ENCODE data around the gene ATF1.
"Not testable (repeated sequence)": the region's sequence is repeated elsewhere in the genome, so short reads cannot be mapped to it uniquely, and the experiment has no call there.

Gene ATF1

GRCh38 chr12:50855218-50855617 is 91.3 kb downstream of the ATF1 start:
- not testable (repeated sequence) for H3K4me1 Mint-ChIP-seq, H3K9me3 Mint-ChIP-seq, H3K27ac Mint-ChIP-seq, H3K27me3 Mint-ChIP-seq, H3K4me3 Mint-ChIP-seq, H3K36me3 Mint-ChIP-seq

DNA sequence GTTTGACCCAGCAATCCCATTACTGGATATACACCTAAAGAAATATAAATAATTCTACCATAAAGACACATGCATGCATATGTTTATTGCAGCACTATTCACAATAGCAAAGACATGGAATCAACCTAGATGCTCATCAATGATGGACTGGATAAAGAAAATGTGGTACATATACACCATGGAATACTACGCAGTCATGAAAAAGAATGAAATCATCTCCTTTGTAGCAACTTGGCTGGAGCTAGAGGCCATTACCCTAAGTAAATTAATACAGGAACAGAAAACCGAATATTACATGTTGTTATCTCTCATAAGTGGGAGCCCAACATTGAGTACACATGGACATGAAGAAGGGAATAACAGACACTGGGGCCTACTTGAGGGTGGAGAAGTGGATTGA is 91.8 kb downstream of the ATF1 start:
- not testable (repeated sequence) for H3K27ac Mint-ChIP-seq, H3K4me3 Mint-ChIP-seq, H3K36me3 Mint-ChIP-seq, H3K27me3 Mint-ChIP-seq, H3K9me3 Mint-ChIP-seq, H3K4me1 Mint-ChIP-seq

DNA sequence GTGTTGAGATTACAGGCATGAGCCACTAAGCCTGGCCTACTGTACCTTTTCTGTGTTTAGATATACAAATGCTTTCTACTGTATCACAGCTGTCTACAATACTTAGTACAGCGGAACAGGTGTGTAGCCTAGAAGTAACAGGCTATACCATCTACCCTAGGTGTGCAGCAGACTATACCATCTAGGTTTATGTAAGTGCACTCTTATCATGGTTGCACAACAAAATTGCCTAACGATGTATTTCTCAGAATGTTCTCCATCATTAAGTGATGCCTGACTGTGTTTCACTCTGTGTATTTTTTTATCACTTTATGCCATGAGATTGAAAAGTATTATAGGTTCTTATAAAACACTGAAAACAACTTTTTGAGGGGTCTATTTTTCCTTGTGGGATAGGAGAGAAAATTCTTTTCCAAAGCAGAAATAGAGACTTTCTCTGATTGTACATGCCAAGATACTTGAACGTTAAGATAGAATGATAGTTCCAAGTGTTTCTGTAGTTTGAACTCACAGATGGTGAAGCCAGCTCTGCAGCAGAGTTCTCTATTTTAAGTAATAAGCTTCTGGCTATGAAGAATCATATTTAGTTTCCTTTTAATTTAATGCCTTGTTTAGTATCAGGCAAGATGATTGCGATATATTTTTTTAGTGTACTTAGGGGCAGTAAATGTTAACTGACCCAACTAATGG is 95.9 kb downstream of the ATF1 start:
- H3K27ac Mint-ChIP-seq, result no peak overlapping the region
- no peaks in the 10 kb centered on the region for H3K9me3 Mint-ChIP-seq
- H3K4me3 Mint-ChIP-seq, result no peak overlapping the region
- H3K36me3 Mint-ChIP-seq, result no peaks in the 10 kb centered on the region
- no peaks in the 10 kb centered on the region for H3K4me1 Mint-ChIP-seq
- H3K27me3 Mint-ChIP-seq, result no peaks in the 10 kb centered on the region

DNA sequence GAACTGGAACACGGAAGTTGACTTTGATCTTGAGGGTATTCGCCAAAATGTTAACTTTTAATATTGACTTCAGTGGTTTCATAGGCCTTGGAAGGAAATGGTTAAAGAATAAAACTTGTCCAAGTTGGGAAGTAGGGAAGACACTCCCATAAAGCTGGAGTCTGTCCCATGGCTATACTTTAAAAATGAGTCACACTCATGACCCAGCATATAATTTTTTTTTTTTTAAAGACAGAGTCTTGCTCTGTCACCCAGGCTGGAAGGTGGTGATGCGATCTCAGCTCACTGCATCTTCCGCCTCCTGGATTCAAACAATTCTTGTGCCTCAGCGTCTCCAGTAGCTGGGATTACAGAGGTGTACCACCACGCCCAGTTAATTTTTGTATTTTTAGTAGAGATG is 98.4 kb downstream of the ATF1 start:
- H3K27ac Mint-ChIP-seq, result no peak overlapping the region
- H3K9me3 Mint-ChIP-seq, result peaks cover 14% of the 10 kb centered on the region
- no peak overlapping the region for H3K4me3 Mint-ChIP-seq

DNA sequence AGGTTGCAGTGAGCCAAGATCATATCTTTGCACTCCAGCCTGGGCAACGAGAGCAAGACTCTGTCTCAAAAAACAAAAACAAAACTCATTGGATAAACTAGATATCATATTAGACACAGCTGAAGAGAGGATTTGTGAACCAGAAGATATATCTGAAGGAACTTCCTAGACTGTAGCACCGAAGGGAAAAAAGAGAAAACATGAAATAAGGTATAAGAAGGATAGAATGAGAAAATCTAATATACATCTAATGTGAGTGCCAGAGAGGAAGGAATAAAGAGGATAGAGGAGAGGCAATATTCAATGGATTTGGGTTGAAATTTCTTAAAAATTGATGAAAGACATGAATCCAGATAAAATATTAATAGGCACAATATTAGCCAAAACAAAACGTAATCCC is 101.4 kb downstream of the ATF1 start:
- Mint-ChIP-seq H3K27me3 (no peaks in the 10 kb centered on the region), H3K4me1 (peaks cover 45% of the 10 kb centered on the region), H3K27ac (no peak overlapping the region), H3K9me3 (peaks cover 18% of the 10 kb centered on the region), H3K36me3 (peaks cover 4% of the 10 kb centered on the region), H3K4me3 (no peak overlapping the region)

More for the DNA sequence above, 98.4 kb downstream of the ATF1 start:
- peaks cover 4% of the 10 kb centered on the region for H3K36me3 Mint-ChIP-seq
- H3K4me1 Mint-ChIP-seq, result peaks cover 22% of the 10 kb centered on the region
- H3K27me3 Mint-ChIP-seq, result no peaks in the 10 kb centered on the region

DNA sequence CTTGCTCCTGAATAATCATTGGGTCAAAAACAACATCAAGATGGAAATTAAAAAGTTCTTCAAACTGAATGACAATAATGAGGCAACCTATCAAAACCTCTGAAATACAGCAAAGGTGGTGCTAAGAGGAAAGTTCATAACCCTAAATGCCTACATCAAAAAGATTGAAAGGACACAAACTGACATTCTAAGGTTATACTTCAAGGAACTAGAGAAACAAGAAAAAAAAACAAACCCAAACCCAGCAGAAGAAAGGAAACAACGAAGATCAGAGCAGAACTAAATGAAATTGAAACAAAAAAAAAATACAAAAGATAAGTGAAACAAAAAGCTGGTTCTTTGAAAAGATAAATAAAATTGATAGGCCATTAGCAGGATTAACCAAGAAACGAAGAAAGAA is 105.0 kb downstream of the ATF1 start:
- not testable (repeated sequence) for H3K36me3 Mint-ChIP-seq

More for the DNA sequence above, 105.0 kb downstream of the ATF1 start:
- H3K9me3 Mint-ChIP-seq, result peaks cover 18% of the 10 kb centered on the region
- H3K4me1 Mint-ChIP-seq, result peaks cover 45% of the 10 kb centered on the region
- H3K4me3 Mint-ChIP-seq, result peak overlapping the region; percentile 44
- not testable (repeated sequence) for H3K27me3 Mint-ChIP-seq
- peak overlapping the region; percentile 8 for H3K27ac Mint-ChIP-seq

Measured in activated naive CD4-positive, alpha-beta T cell treated with anti-CD3 and anti-CD28 coated beads, Interleukin-2, amount 50 U/mL, for 24 hours (primary cell).